Fibroblast of the conjunctiva (primary cell): Measurements from ENCODE around the gene PPP2R2B.
"Not testable (repeated sequence)": the region's sequence is repeated elsewhere in the genome, so short reads cannot be mapped to it uniquely, and the experiment has no call there.

Source experiments
- DNase-seq: peaks from one replicate; pipeline ENCODE4 v3.0.0-alpha.2; 2010; ENCODE audit warnings: low read depth

Gene PPP2R2B

DNA sequence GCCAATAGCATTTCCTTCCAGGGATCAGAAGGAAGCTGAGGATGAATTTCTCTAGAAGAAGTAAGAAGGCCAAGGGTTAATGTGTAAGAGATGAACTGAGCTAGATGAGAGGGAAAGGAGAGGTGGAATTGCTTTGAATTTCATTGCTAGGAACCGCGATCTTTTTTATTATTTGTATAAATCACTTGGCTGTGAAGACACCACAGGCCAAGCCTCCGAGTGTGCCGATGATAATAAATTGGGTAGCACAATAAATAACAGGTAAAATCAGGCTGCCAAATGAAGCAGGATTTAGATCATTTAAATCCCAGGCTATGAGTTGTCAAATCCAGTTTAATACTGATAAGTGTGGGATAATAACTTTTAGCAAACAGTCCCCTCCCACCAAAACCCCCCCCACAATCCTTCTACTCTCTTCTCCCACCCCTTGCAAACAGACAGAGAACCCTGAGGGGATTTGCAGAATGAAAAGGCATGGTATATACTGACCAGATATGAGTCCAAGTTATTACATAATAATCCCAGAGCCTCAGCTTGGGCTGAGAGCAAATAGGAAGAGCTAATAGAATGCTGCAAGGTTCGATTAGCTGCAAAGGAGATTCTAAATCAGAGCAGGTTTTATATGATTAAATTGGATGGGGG is 143.5 kb downstream of the PPP2R2B start:
- no peak for DNase-seq

DNA sequence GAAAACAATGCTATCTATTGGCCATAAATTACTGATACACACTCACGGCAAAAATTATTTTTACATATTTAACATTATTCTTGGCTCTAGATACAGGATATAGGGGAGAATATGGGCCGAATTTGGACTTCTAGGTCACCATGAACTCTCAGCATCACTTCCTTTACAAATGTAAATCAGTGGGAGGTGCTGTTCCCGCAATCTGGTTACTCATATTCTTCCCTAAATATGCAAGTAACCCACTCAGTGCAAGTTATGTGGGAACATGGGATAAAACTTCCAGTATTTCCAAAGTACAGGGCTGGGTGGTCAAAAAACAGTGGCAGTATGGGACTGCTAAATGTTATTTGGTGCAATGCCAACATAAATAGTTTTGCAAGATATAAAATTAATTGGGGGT is 145.6 kb downstream of the PPP2R2B start:
- DNase-seq = no peak

DNA sequence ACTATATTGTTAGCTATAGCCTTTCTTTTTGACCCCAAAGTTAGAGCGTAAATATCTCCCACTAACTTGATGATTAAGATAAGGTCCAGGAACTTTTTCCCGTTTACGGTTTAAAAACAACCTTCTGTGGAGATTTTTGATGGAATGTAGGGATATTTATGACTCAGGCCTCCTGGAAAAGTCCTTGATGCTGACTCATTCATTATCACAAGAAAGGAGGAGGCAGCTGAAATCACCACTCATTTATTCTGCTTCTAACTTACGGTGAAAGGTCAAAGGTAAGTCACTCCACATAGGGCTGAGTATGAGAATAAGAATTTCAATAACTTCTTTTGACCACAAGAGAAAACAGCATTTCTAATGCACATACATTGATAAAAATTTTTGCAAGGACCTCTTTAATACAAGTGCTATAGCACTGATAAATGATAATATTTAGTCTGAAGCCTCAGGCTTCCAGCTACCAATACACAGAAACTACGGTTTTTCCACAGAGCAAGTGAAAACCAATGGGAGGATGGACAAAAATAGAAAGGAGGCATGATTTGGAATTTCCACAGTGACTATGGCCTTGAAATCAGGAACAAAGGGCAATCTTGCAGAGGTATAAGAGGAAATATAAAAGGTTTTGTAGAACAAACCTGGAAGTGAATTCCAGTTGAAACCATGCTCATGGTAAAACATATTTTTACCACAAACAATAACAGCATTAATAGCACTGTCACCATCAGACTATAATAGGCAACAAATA is 146.5 kb downstream of the PPP2R2B start:
- DNase-seq = peak; percentile 22

DNA sequence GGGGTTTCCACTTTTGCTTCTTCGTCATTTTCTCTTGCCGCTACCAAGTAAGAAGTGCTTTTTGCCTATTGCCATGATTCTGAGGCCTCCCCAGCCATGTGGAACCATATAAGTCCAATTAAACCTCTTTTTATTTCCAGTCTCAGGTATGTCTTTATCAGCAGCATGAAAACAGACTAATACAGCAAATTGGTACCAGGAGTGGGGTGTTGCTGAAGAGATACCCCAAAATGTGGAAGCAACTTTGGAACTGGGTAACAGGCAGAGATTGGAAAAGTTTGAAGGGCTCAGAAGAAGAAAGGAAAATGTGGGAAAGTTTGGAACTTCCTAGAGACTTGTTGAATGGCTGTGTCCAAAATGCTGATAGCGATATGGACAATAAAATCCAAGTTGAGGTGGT is 149.8 kb downstream of the PPP2R2B start:
- not testable (repeated sequence) for DNase-seq

DNA sequence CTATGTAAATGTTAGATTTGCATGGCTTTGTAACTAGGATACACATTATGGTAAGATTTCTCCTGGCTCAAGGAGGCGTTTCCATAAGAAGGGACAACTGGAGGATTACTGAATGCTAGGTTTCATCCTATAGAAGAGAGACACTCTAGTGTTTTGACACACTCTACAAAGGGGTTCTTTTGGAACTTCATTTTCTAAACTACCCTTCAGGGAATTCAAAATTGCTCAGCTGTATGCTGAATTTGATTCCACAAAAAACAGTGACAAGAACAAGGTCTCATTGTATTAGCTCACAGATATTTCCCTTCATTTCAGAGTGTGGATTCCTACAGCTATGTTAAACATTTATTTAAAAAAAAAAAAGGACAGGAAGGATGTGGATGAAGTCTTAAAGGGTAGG is 151.7 kb downstream of the PPP2R2B start:
- DNase-seq = no peak

DNA sequence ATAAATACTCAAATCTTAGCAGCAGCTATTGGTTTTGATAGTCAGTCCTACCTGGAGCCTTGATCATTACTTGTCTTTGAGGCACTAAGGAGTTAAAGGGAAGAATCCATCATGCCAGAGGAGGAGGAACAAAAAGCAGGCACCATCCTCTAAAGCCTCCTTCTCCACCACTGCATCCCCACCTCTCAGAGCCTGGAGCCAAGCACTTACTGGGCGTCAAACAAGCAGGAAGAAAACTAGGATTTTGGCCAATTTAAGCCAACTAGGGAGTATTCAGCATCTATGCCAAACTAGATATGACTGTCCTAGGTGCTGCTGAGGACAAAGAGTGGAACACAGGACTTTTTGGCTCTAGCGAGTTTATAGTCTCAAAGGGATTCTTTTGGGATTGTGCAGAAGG is 152.5 kb downstream of the PPP2R2B start:
- no peak for DNase-seq

DNA sequence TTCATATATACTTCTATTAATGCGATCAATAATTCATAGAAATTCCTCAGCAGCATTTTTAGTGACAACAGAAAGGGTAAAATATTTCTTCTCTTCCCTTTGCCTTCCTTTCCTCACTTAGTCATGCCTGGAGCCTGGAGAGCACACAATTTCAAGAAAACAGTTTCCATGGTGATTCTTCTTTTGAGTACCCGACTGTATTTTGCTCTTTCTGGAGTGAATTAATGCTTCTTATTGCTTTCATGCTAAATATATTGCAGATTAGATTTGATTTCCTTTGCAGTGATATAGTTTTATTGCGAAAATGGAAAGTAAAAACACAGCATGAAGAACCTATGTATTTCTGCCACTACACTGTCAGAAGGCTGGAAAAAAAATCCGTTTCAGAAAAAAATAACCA is 153.5 kb downstream of the PPP2R2B start:
- DNase-seq = no peak

DNA sequence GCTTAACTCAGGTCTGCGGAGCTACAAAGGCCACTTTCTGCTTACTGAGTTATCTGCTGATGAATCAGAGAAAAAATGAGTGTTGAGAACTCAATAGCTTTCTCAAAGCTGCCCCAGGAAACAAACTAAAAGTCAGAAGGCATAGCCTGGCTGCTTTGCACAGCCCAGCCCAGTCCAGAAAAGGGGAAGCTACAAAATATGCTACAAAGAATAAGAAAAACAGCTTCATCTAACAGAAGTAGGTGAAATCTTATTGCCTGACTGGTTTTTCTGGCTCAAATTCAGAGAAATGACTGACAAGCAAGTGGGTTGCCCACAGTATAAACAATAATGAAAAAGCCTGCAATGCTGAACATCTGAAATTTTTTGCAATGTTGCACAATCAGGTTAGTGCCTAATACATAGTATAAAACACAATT is 156.2 kb downstream of the PPP2R2B start:
- no peak for DNase-seq

DNA sequence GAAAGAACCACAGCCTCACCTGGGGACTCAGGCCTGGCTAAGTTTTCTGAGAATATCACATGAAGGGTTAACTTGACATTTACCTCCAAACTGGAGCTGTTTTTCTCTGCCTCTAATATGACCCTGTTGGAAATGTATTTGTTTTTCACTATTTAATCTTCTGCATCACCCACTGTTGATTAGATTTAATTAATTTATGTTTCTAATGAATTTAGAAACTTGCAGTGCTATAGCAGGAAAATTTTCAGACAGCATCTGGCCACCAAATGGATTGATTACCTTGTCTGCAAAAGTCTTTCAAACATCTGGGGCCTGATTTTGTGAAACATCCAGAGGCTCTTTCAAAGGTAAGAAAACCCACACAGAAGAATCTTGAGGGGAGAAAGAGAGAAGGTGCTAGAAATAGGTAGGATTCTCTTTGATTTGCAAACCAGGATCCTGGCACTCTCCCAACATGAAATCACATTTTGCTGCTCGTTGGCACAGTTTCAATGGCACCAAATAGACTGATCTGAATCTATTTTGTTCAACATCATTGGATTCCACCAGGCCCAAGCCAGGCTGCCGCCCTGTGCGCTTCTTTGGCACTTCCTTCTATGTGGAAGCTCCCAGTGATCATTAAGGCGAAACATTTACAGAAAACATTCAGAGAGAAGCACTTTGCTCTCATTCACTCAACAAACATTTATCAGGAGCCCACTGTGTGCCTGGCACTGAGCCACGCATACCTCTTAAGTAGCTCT is 157.3 kb downstream of the PPP2R2B start:
- DNase-seq = no peak

DNA sequence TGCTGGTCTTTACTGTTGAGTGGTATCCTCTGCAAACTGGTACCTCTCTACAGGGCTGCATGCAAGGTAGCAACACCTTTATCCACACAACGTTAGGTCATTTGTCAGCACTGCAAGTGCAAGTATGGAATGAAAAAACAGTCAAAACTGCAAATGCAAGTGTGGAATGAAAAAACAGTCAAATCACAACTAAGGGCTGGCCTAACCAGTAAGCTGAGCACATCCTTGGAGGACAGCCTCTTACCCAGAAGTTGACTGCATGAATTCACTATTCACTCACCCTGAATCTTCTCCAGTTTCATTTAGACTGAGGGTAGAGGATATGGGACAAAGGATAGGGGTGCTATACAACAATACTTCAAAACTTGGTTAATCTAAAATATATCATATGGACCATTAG is 158.4 kb downstream of the PPP2R2B start:
- DNase-seq = no peak

DNA sequence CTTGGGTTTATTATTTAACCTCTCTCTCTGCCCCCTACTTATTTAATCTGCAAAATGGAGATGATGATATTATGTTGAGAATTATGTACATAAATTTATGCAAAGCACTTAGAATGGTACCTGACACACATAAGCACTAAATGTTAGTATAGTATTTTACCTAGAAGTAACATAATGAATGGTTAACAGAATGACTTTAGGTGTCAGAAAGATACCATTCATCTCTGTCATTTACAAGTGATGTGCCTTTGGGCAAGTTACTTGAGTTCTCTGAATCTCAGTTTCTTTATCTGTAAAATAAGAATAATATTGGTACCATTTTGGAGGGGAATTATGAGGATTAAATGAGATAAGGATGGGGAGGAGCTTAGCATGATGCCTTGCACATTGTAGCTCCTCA is 159.4 kb downstream of the PPP2R2B start:
- DNase-seq = no peak

DNA sequence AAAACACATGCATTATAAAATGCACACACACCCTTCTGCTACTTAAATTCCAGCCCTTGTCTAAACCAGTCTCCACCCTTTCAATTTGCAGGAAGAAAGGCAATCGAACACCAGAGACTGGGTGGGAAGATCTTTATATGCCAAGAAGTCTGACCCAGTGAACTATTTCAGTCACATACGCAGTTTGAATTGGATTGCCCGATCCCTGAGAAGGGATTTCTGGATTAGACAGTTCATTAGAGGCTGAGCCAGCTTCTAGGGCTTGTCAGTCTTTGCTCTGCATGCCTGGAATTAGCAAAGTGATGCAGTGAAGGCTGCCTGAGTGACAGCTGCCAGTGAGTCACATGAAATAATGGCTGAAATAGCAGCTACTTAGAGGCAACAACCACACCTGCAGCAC is 159.9 kb downstream of the PPP2R2B start:
- DNase-seq = no peak

DNA sequence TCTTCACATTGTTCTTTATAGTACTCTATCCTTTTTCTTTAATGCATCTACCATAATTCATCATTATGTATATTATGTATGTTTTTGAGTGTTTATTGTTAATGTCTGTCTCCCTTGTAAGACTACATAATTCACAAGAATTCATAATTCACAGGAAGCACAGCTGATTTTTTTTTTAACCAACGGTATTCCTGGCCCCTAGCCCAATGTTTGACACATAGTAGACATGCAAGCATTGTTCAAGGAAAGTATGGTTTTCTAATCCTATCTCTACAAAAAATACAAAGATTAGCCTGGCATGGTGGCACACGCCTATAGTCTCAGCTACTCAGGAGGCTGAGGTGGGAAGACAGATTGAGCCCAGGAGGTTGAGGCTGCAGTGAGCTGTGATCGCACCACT is 160.6 kb downstream of the PPP2R2B start:
- no peak for DNase-seq

DNA sequence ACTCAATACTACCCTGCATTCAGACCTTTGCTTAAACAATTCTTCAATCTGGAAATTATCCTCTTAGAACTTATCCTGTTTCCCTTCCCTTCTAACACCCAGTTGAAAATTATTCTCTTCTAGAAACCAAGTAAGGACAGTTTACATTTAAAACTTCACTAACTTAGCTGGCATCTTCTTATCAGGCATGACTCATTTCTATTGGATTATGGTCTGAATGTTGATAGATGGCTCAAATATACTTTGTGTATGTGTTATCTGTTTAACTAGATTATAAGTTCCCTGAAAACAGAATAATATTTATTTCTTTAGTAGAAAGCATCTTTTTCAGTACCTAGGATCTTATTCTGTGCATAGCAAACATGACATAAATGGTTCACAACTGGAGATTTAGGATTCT is 161.9 kb downstream of the PPP2R2B start:
- no peak for DNase-seq

DNA sequence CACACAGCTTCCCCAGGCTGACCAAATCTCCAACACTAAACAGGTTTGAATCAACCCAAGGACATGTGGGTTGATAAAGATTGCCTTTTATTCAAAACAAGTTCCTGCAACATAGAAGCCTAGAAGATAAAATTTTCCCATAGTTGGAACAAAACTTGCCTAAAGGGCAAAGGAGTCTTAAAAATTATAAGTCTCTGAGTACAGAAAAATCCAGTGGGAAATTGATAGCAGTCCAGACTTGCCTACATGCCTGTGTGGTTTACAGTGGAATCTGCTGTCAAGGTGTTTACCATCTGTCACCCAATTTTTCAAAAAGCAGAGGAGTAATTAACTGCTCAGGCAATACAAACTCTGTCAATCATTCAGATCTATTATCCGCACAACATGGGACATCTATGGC is 168.2 kb downstream of the PPP2R2B start:
- DNase-seq = no peak

DNA sequence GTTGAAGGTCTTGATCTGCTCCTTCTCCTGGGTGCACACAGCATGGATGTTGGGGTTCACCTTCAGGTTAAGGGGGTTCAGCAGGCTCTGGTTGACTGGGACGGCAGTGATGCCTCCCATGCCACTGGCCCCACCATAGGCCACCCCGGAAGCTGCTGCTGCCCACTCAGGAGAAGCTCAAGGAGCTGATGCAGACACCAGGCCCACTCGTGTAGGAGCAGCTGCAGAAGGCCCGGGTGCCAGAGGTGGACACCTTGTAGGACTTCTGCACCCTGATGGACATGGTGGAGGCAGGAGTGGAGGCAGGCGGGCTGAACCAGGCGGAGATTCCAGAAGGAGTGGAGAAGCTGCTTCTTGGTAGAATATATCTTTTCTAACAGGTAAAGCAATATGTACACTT is 171.2 kb downstream of the PPP2R2B start:
- DNase-seq = no peak

DNA sequence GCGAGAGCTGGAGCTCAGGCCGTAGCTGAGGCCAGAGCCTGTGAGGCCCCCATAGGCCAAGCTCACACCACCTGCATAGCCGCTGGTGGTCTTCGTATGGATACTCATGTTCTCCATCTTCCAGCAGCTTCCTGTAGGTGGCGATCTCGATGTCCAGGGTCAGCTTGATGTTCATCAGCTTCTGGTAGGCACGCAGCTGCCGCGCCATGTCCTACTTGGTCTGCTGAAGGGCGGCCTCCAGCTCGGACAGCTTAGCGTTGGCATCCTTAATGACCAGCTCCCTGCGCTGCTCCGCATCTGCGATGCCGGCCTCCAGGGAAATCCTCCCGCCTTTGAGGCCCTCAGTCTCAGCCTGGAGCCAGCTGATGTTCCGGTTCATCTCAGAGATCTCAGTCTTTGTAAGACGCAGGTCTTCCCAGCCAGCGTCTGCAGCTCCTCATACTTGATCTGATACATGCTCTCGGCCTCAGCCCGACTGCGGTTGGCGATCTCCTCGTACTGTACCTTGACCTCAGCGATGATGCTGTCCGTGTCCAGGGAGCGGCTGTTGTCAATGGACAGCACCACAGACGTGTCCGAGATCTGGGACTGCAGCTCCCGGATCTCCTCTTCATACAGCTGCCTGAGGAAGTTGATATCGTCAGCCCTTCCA is 172.1 kb downstream of the PPP2R2B start:
- no peak for DNase-seq

DNA sequence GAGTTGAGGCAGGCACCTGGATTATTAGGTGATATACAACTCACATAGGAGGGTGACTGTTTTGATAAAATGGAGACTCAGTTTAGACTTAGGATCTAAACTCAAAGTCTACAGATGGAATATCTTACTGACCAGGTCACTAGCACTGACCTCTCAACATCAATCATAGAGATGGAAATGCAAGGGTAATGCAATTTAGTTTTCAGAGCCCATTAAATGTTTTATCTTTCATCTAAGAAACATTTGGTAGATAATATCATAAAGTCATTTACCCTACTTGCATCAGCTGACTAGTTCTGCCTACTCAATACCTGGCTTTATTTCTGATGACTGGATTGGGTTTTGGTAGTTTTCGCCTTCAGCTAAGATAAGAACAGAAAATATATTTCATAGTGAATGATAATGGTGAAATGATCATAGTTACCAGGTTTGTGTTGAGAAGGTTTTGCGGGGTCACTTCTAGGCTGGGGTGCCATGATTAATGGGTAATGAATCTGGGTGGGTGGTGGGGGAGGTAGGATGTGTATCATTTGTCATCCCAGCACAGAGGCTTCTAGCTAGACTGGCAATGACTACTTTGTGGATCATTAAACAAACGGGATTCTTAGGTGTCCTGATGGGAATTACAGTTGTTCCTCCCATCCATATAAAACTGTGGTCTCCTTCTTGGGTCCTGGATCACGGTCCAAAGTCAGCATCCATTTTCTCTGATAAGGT is 173.4 kb downstream of the PPP2R2B start:
- DNase-seq = no peak

DNA sequence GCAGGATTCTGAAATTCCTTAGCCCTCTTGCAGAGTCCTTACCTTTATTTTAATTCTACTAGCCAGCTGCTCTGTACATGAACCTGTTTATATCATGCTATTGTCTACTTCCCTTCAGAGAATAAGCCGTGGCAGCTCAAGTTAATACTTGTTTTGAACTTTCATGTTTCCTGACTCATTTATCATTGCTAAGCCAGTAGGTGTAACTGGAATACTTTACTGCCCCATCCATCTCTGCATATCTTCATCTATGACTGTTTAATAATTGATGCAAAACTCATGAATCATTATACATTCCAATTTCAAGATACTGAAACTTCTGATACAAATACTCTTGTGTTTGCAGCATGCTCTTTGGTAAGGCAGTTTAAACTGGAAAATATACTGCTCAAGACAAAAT is 174.7 kb downstream of the PPP2R2B start:
- no peak for DNase-seq

DNA sequence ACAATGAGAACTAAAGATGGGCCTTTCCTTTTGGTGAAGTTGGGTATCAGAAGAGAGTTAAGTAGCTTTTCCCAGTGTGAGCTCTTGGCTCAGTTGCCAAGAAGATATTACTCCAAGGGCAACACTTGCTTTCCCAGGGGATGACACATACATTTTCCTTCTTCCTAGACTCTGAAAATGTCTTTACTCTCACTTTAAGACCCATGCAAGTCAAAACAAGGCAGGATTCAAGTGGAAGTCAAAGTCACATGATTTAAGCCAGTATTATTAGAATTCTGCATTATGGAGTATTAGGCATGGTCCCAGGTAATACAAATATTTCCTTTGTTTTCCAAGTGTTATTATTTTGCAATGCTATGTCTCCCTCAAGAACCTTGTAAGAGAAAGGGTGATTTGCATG is 175.1 kb downstream of the PPP2R2B start:
- no peak for DNase-seq

DNA sequence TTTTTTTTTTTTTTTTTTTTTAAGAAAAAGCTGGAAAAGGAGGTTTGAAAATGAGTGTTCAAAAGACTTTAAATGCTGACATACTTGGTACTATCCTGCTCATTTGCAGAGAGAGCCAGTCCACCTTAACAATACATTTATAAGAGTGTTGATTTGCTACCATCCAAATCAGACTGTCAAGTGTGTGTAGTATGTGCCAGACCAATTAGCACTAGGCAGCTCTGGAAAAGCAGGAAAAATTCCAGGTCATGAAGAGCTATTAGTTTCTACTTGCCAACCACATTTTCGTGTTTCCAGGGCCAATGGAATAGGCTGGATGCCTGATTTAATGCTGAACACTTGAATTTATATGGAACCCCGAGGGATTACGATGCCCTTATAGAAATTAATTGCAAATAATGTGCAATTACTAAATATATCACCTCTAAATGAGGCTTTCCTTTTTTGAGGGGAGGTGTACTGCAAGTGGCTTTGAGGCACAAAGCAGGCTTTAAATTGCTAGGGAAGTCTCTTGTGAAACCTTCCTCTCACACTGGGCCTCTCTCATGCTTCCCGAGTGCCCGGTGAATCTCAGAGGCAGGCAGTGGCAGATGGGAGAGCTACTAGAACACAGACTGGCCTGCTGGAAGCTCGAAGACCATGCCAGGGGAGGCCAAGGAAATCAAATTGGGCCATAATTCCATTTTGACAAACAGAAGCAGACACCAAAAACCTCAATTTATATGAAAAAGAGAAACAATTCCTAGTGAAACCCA is 178.7 kb downstream of the PPP2R2B start:
- DNase-seq = no peak
